SIG-M5 treated with dmso at 0.1 percent for 504 hours (cell line): ENCODE data around the gene ANKRD11.
"Not testable (repeated sequence)": the region's sequence is repeated elsewhere in the genome, so short reads cannot be mapped to it uniquely, and the experiment has no call there.

Source experiments
- DNase-seq: peaks from one replicate; lab custom pipeline; 2025; ENCODE audit not compliant: unreplicated experiment; lab: John Stamatoyannopoulos, UW

ANKRD11 gene

DNA sequence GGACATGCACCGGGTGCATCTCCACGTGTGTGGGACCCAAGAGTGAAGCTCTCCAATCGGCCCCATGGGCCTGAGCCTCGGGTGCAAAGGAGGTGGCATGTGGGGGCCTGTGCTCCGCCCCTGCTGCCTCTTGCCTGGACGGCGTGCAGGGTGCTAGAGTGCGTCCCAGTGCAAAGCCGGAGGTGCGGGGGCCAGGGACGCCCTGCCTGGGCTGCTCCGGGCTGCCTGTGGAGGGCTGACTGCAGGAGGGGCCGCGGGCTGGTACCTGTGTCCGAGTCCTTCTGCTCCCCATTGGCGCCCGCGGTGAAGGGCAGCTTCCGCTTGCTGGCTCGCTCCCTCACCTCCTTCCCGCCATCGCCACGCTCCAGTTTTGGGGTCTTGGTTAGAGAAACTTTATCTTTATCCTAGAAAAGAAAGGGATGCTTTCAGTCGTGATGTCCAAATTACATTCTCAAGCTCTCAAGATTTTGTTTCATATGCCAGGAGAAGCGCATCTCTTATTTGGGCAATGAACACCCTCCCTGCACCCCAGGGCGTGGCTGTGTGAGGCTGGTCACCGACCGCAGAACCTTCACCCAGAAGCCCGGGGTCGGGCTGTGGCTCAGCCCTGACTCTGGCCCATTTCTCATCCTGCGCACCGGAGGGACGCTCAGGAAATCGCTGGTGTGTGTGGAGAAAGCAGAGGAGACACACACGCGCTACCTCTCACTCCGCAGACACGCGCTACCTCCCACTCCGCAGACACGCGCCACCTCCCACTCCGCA lies 185.2 kb downstream of the ANKRD11 start:
- DNase-seq, result no peak

DNA sequence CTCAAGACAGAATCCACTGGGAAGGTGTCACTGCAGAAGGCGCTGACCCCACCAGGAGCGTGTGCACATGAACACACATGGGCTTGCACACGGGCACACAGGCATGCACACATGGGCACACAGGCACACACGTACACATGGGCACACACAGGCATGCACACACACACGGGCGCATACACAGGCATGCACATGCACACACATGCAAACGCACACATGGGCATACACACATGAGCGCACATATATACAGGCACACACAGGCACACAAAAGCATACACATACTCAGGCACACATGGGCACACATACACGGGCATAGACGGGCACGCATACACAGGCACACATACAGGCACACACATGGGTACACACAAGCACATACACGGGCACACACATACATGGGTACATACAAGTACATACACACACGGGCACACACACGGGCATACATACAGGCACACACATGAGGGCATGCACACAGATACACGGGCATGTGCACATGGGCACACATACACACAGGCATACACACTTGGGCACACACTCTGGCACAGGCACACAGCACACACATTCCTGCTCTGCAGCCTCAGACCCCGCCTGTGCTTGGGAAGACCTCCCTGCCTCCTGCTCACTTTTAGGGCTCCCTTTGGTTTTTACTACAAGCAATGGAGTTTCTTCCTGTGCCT lies 186.0 kb downstream of the ANKRD11 start:
- no peak for DNase-seq

DNA sequence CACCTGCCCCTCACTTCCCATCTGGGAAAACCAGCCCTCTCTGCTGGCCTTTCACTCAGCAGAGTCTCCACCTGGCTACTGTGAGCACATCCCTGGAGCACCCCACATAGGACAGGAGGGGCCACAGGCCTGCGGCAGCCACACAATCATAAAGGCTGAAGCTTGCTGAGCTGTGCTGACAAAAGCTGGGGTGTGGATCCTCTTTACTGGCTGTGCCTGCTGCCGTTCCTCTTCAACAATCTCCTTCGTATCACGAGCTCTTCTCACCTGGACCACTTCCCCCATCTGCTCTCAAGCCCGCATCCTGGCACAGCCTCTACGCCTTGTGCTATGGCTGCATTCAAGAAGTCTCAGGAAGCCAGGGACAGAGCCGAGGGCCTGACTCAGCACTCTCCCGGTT lies 186.7 kb downstream of the ANKRD11 start:
- DNase-seq, result no peak

DNA sequence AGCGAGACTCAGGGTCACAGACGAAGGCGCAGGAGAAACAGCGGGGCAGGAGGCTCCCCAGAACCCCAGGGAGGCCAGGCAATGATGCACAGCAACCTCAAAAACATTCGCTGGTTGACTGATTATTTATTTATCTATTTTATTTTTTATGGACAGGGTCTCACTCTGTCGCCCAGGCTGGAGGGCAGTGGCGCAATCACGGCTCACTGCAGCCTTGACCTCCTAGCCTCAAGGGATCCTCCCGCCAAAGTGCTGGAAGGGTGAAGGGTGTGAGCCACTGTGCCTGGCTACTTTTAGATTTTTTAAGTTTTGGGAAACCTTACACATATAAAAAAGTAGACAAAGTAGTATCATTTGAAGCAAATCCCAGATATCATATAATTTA lies 189.4 kb downstream of the ANKRD11 start:
- no peak for DNase-seq

DNA sequence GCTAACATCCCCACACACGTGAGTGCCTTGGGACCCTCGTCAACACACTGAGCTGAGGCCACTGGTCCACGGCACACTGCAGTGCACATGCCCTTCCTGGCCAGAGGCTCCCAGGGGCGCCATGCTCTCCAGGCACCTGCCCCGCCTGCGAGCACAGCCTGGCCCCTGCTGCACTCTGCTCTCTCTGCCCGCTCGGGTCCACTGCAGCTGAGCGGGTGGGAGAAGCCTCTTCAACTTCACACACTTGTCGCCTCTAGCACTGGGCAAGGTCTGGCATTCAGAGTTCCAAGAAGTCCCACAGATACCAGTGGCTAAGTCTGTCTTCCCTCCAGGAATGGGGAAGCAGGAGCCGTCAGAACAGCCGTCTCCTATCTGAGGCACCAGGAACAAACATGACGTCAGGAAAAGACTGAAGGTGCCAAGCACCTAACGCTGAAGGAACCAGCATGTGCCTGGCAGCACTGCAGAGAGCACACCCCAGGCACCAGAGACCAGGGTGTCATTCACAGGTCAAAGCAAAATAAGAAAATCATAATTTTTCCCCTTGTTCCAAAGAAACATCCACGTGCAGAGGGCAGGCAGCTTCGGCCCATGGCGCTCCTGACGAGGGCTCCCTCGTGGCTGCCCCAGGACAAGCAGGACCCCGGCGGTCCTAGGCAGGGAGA lies 189.9 kb downstream of the ANKRD11 start:
- DNase-seq, result no peak

DNA sequence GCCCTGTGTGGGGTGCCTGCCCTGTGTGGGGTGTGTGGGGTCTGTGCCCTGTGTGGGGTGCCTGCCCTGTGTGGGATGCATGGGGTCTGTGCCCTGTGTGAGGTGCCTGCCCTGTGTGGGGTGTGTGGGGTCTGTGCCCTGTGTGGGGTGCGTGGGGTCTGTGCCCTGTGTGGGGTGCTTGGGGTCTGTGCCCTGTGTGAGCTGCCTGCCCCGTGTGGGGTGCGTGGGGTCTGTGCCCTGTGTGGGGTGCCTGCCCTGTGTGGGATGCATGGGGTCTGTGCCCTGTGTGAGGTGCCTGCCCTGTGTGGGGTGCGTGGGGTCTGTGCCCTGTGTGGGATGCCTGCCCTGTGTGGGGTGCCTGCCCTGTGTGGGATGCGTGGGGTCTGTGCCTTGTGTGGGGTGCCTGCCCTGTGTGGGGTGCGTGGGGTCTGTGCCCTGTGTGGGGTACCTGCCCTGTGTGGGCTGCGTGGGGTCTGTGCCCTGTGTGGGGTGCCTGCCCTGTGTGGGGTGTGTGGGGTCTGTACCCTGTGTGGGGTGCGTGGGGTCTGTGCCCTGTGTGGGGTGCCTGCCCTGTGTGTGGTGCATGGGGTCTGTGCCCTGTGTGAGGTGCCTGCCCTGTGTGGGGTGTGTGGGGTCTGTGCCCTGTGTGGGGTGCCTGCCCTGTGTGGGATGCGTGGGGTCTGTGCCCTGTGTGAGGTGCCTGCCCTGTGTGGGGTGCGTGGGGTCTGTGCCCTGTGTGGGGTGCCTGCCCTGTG lies 190.8 kb downstream of the ANKRD11 start:
- not testable (repeated sequence) for DNase-seq

DNA sequence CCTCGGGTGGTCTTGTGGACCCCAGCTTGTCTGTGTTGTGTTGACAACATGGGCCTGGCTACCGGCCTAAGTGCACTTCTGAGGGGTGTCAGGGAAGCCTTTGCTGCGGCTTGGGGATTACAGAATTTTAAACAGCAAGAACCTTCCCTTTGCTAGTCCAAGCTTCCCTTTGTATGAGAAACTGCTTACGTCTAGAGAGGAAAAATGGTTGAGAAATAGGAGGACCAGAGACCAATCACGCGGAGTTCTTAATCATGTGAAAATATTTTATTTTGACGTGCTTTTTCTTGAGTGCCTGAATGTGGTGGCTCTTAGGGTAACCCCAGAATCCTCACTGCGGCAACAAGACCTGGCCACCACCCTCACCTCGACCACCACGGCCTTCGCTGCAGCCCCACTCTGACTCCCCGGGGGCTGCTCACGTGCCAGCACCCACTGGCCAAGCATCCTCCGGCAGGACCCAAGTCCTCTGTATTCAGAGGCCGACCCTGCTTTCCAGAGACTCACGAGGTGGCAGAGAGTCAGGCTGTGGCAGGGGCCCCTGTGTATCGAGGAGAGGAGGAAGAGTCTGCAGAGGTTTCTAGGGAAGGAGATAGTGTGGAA lies 191.6 kb downstream of the ANKRD11 start:
- DNase-seq, result no peak

DNA sequence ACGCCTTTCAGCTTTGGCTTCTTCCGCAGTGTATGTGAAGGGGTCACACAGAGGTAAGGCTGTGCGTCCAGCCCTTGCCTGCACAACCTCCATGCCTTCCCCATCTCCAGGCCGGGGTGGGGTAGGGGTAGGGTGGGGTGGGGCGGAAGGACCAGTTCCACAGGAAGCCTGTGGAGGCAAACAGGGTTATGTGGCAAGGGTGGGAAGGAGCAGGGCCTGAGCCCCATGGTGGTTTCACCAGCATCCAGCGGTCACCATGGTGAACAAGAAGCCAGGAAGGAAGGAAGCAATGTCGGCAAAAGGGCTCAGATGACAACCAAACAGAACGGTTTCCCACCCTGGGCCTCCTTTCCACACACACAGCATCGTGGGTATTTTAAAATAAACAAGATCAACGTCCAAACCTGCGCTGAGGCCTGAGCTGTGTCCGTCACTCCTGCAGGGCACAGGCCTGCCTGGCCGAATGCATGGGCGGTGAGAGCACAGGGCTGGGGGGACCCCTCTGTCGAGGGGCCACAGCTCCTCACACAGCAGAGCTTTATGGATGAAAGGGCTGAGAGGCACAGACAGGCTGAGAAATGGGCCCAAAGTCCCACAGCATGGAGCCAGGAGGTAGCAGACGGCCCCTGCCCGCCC lies 192.3 kb downstream of the ANKRD11 start:
- DNase-seq, result no peak

DNA sequence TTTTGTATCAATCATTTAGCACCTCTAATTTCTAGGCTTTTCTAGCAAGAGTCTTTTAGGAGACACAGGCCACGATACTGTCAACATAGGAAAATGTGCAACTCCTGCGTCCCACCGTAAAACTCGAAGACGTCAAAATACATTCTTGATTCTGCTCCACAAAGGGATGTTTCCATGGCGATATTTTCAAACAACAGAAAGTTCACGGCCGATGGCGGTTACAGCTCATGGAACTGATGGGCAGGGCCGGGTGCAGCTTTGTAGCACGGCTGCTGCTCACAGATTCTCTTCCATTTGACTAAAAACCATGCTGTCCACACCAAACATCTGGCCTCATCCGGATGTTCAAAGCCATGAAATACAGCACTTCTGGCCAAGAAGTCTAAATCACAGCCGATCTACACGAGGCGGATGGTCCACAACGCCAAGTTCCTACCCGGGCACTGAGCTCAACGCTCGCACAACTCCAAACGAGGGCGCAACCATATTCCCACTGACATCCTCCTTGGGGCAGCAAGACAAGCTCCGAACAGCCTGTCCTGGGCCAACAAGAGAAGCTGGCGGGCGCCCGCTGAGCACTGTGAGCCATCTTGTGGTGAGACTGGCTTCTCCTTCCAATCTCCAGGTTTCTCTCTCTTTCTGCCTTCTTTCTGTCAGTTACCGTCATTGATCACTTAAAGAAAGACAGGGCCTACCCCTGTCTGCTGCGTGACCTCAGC lies 193.0 kb downstream of the ANKRD11 start:
- DNase-seq, result no peak

DNA sequence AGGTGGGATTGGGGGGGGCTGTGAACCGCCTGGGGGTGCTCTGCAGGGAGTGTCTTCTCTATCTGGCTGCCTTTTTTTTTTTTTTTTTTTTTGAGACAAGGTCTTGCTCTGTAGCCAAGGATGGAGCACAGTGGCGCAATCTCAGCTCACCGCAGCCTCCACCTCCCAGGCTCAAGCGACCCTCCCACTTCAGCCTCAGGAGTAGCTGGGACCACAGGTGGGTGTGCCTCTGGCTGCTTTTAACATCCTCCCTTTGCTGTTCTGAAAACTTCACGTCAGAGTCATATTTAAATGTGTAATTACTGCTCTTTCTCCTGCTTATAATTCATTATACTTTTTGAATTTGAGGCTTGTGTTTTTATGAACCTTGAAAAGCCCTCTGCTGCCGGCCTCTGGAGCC lies 194.4 kb downstream of the ANKRD11 start:
- no peak for DNase-seq

DNA sequence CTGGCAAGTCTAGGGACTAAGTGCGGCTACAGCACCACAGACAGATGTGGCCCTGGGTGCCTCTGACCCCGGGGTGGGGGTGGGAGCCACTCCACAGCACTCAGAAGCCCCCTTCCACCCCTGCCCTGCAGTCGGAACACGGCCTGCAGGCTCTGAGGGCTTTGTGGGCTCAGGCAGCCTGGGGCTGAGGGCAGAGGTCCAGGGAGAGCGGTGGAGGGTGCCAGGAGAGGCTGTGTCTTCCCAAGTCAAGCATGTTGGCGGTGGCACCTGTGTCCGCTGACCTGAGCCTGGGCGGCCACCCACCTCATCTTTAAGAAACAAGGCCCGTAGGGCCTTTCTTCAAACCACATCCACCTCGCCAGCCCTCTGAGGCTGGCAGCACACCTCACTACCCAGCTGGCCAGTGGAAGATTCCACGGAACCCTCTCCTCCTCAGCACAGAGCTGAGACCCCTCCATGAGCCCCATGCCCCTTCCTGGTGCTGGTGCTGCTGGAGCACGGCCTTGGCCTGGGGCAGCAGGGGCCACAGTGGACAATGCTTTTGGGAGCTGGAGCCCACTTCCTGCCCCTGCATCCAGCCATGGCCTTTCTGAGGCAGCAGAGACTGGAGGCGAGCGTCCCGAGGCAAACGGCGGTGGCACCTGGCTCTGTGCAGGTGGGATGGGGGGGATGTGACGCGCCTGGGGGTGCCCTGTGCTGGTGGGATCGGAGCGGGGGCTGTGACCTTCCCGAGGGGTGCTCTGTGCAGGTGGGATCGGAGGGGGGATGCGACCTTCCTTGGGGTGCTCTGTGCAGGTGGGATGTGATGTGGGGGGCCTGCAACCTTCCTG lies 195.1 kb downstream of the ANKRD11 start:
- DNase-seq, result no peak

DNA sequence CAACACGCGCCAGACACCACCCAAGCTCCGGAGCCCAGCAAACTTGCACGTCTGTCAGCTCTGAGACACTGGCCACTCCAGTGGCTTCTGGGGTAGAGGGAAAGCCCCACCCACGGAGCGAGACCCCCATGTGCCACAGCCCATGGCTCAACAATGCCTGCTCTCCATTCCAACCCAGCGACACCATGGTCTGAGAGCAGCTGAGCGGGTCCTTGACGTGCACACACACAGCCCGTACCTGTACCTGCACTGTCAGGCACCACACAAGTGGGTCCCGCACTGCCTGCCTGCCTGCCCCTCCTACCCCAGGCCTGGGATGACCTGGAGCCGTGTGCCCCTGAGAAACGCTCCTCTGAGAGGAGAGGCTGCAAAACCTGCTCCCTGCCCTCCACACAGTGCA lies 195.9 kb downstream of the ANKRD11 start:
- no peak for DNase-seq

DNA sequence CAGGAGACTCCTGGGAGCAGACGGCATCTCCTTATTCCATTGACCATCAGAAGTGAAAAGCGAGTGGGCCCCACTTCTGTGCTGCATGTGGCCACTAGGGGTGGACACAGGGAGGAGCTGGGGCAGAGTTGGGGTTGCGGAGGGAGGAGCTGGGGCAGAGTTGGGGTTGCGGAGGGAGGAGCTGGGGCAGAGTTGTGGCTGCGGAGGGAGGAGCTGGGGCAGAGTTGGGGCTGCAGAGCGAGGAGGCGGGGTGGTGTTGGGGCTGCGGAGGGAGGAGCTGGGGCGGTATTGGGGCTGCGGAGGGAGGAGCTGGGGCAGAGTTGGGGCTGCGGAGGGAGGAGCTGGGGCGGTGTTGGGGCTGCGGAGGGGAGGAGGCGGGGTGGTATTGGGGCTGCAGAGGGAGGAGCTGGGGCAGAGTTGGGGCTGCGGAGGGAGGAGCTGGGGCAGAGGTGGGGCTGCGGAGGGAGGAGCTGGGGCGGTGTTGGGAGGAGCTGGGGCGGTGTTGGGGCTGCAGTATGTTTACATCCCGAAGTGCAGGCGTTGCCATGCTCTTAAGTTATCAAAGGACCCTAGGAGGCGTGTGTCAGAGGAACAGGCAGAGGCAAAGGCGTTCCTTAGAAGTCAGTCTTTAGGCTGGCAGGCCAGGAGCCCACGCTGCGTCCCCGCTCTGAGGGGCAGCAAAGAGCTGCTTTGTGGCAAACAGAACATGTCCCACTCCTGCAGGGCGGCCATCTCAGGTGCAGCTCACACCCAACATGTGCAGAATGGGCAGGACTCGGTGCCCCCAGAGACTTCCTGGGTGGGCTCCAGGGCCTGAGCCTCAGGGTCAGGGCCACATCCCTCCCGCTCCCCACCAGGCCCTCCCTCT lies 196.9 kb downstream of the ANKRD11 start:
- no peak for DNase-seq

DNA sequence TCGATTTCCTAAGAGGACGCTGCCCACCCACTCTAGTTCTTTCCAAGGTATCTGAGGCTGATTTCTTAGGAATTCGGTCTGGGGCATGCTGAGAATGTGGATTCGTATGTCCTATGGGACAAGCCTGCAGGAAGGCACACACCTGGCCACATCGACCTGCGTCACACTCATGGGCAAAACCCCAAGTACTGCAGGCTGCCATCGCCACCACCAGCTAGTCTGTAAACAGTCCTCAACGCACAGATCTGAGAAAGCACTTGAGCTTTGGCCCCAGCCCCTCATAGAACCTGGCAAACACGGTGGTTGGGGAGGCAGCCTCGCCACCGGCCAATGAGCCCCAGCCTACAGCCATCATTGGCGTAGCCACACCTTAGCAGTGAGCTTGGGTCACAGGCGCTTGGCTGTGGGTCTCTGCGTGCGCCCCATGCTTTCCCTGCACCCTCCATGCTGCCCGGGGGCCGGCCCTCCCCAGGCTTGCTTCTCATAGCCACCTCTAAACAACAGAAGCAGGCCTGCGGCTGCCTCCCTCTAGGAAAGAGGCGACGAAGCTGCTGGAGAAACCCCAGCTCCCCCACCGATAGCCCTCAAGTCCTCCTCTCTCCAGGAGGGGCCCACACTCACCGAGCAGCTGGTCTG lies 197.8 kb downstream of the ANKRD11 start:
- no peak for DNase-seq

DNA sequence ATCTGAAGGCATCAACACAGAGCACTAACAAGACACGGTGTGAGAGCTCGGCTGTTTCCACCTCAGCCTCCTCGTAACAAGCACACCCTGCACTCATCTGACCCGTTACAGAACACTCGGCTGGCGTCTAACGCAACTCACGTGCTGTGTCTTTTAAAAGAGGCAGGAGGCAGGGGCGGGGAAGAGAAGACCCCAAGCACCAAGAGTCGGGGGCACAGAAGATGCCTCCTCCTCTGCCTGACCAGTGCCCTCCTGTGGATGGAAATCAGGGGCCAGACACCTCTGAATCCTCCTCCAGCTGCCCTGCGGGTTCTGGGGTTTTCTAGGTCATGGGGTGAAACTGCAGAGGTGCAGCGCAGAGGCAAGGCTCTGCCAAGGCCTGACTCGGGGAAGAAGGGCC lies 198.6 kb downstream of the ANKRD11 start:
- no peak for DNase-seq

DNA sequence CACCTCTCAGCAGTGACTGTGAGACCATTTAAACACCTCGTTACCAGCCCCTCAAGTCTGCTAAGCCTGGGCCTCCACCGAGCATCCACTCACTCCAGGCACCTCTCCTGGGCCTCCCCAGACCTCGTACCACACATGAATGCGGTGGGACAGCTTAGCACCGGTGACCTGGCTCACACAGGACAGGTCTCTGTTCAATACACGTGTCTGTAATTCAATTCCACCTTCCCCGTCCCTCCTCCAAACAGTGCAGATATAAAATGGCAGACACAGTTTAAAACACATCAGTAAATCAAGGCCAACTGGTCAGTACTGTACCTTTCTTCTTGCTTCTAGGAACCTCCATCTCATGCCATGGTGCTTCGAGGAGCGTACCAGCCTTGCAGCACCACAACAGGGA lies 199.0 kb downstream of the ANKRD11 start:
- DNase-seq, result no peak

DNA sequence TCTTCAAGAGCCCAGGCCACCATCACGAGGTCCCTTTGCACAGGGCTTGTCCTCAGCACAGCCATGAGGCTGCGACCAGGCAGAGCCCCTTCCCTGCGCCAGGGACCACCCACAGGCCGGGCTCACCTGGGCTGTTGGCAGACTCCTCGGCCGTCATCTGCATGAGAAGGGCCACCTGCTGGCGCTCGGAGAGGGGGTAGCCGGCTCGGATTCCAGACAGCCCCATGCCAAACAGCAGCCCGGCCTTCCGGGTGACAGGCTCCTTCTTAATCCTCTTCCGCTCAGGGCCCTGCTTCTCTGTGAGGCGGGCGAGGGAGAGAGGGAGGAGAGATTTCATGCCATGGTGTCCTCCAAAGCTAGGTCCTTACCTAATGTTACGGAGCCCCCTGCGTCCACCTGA lies 199.5 kb downstream of the ANKRD11 start:
- DNase-seq, result no peak

DNA sequence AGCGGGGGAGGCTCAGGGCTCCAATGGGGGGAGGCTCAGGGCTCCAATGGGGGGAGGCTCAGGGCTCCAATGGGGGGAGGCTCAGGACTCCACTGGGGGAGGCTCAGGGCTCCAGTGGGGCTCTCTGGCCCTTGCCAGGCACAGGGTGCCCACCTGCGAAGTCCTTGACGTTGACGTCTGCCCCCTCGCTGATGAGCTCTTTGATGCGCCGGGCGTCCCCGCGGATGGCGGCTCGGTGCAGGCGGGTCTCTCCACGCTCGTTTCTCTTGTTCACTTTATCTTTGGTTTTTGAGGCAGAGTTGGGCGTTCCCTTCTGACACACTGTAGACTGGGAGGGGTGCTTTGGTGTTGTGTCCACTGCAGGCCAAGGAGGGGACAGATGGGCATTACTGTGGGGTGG lies 199.9 kb downstream of the ANKRD11 start:
- no peak for DNase-seq
